NCI-H82 (cell line): ENCODE measurements around the gene LDLRAP1.
"Not testable (repeated sequence)": the region's sequence is repeated elsewhere in the genome, so short reads cannot be mapped to it uniquely, and the experiment has no call there.

Source experiments
- DNase-seq: peaks from one replicate; lab custom pipeline; 2025; lab: John Stamatoyannopoulos, UW

Gene LDLRAP1

GRCh38 chr1:25543425-25544242, at the start of gene LDLRAP1:
TSS of gene LDLRAP1 (plus strand) at chr1:25543606. CDS start at chr1:25543699, 93 bp downstream.
- peak; percentile 71 for DNase-seq

- no peak for DNase-seq
Observed at GRCh38 chr1:25494952-25495351, 48.5 kb upstream of the LDLRAP1 start.

GRCh38 chr1:25500694-25501093, 42.7 kb upstream of the LDLRAP1 start:
- DNase-seq: peak; percentile 28

- DNase-seq: peak; percentile 81
Observed at GRCh38 chr1:25501235-25502058, 42.0 kb upstream of the LDLRAP1 start.

GRCh38 chr1:25502957-25503356, 40.4 kb upstream of the LDLRAP1 start:
- peak; percentile 42 for DNase-seq

- DNase-seq: peak; percentile 65
Observed at GRCh38 chr1:25503551-25504426, 39.6 kb upstream of the LDLRAP1 start.

GRCh38 chr1:25504706-25505595, 38.5 kb upstream of the LDLRAP1 start:
- no peak for DNase-seq

- DNase-seq: no peak
Observed at GRCh38 chr1:25505656-25506385, 37.6 kb upstream of the LDLRAP1 start.

- not testable (repeated sequence) for DNase-seq
Observed at GRCh38 chr1:25506566-25507463, 36.6 kb upstream of the LDLRAP1 start.

- no peak for DNase-seq
Observed at GRCh38 chr1:25513666-25514065, 29.7 kb upstream of the LDLRAP1 start.

GRCh38 chr1:25515033-25515432, 28.4 kb upstream of the LDLRAP1 start:
- no peak for DNase-seq

- no peak for DNase-seq
Observed at GRCh38 chr1:25516686-25517085, 26.7 kb upstream of the LDLRAP1 start.

- no peak for DNase-seq
Observed at GRCh38 chr1:25517476-25518394, 25.7 kb upstream of the LDLRAP1 start.

GRCh38 chr1:25519624-25520023, 23.8 kb upstream of the LDLRAP1 start:
- no peak for DNase-seq

GRCh38 chr1:25520446-25521061, 22.9 kb upstream of the LDLRAP1 start:
- peak; percentile 74 for DNase-seq

GRCh38 chr1:25522031-25522655, 21.3 kb upstream of the LDLRAP1 start:
- no peak for DNase-seq

- peak; percentile 31 for DNase-seq
Observed at GRCh38 chr1:25523542-25523941, 19.9 kb upstream of the LDLRAP1 start.
